NCI-H146 (cell line): ENCODE results near the gene SCN4B.
"Not testable (repeated sequence)": the region's sequence is repeated elsewhere in the genome, so short reads cannot be mapped to it uniquely, and the experiment has no call there.

Source experiments
- DNase-seq: peaks from one replicate; lab custom pipeline; 2025; lab: John Stamatoyannopoulos, UW

SCN4B gene, protein sequence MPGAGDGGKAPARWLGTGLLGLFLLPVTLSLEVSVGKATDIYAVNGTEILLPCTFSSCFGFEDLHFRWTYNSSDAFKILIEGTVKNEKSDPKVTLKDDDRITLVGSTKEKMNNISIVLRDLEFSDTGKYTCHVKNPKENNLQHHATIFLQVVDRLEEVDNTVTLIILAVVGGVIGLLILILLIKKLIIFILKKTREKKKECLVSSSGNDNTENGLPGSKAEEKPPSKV

DNA sequence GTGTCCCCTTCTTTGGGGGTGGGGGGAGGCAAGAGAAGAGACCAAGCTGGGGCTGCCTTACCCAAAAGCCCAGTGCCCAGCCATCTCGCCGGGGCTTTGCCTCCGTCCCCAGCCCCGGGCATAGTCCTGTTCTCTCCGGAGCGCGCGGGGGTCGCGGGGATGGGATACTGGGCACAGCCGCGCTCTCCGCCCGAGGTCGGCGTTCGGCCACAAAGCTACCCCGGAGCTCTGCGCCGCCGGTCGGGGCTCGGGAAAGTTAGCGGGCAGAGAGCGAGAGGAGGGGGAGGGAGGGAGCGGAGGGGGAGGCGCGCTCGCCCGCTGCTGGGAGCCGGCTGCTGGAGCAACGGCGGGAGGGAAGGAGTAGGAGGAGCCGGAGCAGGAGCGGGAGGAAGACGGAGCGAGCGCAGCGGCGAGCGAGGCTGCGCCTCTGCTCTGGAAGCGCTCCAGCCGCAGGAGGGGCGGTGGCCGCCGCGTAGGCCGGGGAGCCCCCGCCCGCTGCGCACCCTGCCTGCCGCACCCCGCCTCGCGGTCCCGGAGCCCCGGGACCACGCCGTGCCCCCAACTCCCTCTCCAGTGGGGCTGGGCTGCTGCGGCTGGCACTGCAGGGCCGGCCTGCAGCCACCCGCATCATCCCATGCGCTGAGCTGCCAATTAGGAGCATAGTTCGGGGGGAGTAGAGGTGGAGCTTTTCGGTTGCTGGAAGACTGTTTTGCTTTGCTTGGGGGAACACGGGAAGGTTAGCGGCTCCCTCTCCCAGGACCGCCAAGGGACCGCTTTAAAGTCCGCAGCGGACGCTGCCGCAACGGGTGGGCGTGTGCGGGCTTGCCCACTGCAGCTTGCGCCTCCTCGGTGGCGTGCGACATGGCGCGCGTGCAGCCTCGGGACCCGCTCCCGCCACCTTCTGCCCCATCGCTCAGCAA is at the start of gene SCN4B:
Gene SCN4B, minus strand, starts transcription at position 272 of the 920 bp plus-strand sequence. Its CDS starts 150 bp downstream, at position 122.
- peak; percentile 63 for DNase-seq

DNA sequence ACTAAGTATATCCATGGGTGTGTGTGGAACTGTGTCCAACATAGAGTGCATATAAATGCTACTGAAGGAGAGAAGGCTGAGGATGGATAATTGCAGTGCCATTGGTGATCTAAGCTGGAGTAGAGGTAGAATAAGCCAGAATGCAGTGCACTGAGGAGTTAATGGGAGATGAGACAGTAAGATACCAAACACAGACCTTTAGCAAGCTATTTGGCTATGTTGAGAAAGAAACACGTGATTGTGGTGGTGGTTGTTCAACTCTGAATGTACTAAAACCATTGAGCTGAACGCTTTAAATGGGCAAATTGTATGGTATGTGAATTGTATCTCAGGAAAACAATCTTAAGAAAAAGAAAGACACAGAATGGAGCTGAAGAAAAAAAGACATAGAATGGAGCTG is 49.3 kb upstream of the SCN4B start:
- no peak for DNase-seq

DNA sequence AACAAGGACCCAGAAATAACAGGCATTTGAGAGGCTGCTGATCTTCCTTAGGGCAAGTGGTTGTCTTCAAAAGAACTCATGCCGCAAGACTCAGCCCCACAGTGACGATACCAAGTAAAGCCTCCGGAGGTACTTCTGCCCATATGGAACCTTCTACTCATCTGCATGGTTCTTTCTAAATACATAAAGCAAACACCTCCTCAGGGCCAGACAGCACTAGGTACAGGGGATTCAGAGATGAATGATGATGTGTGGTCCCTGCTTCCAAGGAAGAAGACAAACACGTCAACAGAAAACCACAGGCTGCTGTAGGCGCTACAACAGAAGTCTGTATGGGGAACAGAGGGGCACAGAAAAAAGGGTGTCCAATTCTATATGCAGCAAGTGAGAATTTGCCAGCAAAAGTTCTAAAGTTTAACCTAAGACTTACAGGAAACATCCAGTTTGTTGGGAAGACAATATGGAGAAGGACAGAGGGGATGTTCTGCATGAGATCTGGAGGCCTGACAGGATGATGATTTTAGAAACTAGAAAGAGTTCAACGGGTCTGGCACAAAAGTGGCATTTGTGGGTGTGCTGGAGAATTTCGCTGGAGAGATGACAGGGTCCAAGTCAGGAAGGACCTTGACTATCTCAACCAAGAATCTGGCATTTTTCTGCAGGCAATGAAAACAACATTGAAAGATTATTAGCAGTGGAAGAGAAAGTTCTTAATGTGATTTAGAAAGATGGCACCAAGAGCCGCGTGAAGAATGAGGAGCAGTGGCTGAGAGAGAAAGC is 48.5 kb upstream of the SCN4B start:
- no peak for DNase-seq

DNA sequence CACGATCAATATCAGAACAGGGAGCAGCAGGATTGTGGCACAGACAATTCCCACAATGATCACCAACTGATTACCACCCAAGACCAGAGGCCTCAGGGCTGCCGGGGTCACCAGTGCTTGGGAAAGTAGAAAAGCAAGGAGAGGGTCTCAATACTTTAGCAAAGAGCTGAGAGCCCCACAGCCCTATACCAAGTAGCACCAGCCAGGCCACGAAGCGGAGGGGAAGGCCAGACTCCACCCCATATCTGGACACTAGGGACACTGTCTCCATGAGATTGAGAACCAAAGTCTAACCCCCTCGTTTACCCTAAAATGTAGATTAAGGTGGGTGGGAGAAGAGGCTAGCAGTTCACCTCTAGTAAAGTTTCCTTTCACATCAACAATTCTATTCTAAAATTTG is 47.9 kb upstream of the SCN4B start:
- no peak for DNase-seq

DNA sequence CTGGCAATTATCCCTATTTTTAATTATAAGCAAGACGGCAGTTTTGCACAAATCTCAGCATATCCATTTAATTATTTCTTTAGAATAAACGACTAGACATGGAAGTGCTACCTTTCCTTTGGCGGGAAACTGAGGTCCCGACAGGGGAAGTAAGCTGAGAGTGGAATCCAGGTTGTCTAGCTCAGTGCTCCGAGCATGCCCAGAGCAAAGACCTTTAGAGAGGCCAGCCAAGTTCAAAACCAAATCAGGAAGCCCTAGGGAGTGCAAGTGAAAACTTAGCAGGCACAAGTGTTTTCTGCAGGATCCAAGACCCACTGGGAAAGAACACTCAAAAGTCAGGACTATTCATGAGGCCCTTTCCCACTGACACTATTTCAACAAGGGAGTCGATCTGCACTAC is 46.5 kb upstream of the SCN4B start:
- no peak for DNase-seq

DNA sequence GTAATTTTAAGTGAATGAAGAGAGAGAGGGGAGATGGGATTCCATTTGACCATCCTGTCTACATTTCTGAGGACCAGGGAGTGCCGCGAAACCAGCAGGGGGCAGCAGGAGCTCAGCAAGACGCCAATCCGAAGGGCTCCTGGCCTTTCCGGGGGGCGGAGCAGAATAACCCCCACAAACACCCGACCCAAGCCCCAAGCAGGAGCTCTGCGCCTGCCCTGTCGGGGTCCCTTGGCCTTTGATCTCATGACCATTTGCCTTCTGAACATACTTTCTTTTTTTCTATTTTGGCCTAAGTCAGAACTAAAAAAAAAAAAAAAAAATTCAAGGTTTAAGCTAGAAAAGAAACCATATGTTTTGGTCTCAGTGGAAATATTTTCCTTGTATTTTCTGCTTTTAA is 45.7 kb upstream of the SCN4B start:
- DNase-seq, result peak; percentile 62

DNA sequence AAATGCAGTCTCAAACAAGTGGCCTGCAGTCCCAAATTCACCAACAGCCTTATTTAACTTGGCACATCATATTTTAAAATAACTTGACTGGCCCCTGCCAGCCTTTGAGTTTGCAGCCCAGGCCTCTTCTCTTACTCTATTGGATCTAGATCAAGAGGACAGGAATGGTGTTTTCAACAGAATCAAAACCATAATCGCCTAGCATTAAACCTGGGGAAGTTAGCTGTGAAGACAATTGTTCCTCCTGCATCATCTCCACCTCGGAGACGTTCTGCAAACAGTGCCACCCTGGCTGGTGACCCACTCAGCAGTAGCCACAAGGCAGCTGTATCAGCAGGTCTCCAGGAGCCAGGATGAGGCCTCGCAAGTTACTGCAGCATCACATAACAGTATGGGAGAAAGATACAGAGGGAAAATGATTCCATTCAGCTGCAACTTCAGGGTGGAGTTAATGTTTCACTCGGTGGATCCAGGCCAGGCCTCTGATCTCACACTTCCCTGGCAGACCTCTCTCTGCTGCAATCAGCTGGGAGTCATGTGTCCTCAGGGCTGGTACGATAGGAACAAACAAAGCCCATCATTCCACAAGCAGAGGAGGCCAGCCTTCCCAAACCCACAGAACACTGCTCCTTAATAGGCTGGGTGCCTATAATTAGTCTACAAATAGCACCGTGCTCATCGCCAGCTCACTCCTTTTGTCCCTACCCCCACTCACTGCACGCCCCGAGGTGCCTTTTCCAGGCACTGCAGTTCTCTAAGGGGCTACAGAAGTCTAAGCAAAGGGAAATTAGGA is 42.4 kb upstream of the SCN4B start:
- DNase-seq, result peak; percentile 57

DNA sequence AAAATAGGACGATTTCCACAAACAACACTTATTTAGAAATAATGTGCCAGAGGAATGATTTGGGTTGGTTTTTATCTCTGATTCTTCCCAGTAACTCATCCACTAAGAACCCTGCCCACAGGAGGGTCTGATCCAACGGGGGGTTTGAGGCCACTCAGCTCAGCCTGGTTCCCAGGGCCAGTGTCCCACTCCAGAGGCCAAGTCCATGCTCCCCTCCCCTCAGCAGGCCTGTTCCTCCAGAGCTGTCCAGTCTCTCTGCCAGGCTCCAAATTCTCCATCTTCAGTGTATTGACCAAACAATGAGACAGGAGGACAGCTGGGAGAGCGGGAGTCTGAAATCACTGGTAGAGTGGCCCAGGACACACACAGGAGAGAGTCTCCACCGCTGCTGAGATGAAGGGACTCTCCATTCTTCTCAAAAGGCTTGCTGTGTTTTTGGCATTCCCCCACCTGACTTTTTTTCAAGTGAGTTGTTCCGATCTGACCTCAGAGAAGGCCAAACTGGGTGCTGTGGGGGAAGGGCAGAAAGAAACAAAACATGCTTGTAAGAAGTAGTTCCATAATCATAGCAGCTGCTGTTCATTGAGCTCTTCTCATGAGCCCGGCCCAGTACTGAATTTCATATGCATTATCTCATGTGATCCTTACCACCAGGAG is 41.4 kb upstream of the SCN4B start:
- no peak for DNase-seq

DNA sequence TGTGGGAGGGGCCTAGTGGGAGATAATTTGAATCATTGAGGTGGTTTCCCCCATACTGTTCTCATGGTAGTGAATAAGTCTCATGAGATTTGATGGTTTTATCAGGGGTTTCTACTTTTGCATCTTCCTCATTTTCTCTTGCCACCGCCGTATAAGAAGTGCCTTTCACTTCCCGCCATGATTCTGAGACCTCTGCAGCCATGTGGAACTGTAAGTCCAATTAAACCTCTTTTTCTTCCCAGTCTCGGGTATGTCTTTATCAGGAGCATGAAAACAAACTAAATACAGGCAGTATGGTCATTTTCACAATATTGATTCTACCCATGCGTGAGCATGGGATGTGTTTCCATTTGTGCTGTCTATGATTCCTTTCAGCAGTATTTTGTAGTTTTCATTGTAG is 40.2 kb upstream of the SCN4B start:
- DNase-seq, result not testable (repeated sequence)

DNA sequence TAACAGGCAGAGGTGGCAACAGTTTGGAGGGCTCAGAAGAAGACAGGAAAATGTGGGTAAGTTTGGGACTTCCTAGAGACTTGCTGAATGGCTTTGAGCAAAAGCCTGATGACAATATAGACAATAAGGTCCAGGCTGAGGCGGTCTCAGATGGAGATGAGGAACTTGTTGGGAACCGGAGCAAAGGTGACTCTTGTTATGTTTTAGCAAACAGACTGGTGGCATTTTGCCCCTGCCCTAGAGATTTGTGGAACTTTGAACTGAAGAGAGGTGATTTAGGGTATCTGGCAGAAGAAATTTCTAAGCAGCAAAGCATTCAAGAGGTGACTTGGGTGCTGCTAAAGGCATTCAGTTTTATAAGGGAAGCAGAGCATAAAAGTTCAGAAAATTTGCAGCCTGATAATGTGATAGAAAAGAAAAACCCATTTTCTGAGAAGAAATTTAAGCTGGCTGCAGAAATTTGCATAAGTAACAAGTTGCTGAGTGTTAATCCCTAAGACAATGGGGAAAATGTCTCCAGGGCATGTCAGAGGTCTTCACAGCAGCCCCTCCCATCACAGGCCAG is 38.4 kb upstream of the SCN4B start:
- not testable (repeated sequence) for DNase-seq

DNA sequence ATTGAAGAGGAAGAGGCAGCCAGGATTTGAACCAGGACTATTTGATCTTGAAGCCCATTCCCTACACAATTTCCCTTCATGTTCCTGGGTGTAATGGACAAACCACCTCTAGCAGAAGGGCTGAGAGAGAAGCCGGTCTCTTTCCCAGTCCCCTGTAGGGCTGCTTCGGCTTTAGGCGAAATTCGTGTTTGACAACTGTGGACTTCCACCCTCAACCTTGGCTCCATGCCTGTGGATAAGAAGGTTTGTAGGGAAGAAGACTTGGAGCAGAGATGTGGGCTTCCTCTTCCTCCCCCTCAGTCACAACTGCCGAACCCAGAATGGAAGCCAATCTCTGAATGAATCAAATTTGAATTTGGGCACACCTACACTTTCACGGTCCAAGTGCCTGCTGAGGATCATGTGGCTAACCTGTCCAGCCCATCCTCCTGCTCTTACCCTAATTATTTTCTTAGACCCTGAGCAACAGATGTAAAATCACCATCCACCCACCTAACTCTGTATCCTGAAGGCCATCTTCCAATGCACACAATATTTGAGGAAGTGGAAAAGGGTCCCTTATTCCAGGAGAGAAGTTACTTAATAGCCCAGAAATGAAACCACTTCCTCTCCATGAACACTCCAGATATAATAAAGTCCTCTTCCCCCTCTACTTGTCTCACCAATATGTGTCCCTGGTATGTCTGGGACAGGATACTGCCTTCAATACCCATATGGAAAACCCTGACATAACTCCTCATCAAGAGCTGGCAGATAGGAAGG is 33.9 kb upstream of the SCN4B start:
- DNase-seq, result no peak

DNA sequence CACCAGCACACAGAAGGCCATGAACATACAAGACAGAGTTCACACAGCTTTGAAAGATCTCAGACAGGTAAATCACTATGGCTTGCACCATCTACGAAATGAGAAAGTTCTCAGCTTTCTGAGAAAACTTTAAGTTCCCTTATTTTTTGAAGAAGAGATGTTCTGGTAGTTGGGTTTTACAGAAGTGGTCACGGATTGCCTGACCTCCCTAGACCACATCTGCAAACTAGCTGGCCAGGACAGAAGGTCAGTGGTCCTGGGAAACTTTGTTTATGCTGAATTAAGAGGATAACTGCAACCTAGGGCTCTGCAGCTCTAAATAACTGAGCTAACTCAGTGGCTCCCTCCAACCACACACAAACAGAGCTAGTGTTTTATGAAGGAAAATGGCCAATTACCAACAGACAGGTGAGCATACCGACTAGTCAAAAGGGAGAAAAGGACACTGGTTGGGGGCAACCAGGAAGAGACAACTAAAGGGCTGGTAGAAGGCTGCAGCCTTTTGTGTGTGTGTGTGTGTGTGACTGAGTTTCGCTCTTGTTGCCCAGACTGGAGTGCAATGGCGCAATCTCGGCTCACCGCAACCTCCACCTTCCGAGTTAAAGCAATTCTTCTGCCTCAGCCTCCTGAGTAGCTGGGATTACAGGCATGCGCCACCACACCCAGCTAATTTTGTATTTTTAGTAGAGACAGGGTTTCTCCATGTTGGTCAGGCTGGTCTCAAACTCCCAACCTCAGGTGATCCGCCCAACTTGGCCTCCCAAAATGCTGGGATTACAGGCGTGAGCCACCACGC is 32.4 kb upstream of the SCN4B start:
- no peak for DNase-seq

DNA sequence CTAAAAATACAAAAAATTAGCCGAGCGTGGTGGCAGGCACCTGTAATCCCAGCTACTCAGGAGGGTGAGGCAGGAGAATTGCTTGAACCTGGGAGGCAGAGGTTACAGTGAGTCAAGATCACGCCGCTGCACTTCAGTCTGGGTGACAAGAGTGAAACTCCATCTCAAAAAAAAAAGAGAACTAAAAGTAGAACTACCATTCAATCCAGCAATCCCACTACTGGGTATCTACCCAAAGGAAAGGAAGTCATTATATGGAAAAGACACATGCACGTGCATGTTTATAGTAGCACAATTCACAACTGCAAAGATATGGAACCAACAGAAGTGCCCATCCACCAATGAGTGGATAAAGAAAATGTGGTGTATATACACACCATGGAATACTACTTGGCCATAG is 31.1 kb upstream of the SCN4B start:
- not testable (repeated sequence) for DNase-seq

DNA sequence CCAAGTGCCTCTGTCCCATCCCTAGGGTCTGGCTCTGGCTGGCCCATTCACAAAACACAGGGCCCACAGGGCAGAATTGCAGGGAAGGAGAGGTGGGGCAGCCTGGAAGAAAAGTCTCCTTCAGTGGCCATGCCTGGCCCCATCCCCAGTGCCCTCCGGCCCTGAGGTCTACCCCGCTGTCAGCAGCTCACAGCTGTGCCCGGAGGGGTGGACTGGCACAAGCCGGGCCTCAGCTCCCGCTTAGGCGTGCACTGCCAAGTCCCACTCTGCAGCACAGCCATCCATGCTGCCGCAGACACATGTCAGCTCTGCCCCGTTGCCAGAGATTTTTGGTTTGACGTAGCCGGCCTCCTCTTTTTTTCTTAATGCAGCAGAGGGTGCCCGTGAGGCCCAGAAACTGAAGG is 27.7 kb upstream of the SCN4B start:
- DNase-seq, result no peak

DNA sequence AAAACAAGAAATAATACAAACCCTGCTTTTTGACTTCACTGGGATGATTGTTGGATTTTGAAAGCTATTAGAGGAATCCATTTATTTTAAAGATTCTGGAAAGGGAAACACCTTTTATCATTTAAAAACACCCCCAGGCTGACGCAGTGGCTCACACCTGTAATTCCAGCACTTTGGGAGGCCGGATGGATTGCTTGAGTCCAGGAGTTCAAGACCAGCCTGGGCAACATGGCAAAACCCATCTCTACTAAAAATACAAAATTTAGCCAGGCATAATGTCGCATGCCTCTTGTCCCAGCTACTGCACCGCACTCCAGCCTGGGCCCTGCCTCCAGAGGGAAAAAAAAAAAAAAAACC is 24.1 kb upstream of the SCN4B start:
- DNase-seq, result no peak

DNA sequence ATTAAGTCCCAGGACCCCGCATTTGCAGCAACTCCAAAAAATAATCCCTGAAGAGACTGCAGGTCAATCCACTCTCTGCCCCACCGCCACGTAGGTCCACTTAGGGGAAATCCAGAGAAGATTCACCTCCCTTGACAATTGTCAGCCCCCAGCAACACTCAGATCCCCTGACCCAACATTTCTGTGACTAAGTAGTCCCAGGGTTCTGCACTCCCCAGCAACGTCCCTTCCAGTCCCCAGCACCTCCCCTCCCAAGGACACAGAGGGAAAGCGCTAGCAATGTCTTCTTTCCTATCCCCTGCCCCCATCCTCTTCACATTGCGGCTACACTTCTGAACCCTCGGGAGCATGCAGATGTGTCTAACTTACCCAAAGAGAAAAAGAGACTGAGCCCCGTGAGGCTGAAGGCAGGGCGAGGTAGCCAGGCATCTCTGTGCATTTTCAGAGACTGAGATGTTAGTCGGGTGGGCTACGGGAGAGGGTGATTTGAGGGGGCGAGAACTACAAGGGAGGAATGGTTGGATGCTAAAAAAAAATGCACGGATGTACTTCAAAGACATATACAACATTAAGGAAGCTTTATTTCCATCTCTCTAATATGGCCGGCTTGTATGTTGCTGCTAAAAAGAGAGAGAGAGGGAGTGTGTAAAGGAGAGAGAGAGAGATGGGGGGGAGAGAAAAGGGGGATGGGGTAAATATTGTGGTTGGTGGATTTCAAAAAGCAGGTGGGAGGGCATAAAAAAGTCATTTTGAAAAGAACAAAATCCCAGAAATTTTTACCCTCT is 23.6 kb upstream of the SCN4B start, which contains the start of gene SCN2B:
Gene SCN2B, minus strand, starts transcription at position 647 of the 785 bp plus-strand sequence. Its CDS starts 208 bp downstream, at position 439.
- DNase-seq, result no peak

DNA sequence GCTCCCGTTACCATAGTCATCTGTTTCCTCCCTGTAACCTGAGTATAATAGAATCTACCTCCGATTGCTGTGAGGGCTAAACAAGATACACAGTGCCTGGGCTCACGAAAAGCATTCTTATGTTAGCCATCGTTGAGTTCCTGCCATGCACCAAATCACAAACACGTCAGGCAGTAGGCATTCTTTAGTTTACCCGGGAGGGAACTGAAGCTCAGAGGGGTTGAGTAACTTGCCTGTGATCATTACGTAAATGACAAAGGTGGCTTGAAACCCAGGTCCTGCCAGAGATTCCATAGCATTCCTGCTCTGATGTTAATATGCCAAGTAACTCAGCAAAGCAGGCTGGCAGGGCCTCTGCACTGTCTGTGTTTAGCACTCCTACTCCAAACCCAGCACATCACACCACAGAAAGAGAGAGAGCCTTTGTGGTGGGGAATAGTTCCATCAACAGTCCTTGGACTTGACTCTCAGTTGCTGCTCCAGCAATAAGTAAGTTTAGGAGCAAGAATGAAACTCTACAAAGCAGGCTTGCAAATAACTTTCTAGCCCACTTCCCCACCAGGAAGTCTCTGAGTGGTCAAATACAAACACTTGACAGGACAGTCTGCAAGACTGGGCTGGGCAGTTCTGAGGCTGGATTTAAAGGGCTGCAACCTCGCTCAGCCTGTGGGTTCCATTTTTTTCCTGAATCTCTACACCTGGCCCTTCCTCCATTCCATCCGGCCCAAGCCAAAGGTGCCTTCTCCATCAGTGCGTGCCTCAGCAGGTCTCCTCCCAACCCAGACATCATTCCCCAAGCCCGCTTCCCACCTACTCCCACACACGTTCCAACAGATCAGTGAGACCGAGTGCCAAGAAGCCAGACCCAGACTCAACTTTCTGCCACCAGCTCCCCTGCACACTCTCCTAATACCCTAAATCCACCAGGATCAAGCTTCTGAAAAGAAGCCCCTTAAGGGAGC is 22.7 kb upstream of the SCN4B start:
- no peak for DNase-seq
